Liver (tissue), 3 donors: ENCODE measurements around the gene KATNAL1.

Source experiments
- ATF3 ChIP-seq: IDR thresholded peaks from 2 replicates; pipeline ENCODE4 v1.6.1; 2016; ENCODE audit warnings: antibody characterized with exemption
- EGR1 ChIP-seq, 2 donors: IDR thresholded peaks; 2 replicates each; pipeline ENCODE4 v1.6.1; 2016 to 2018; ENCODE audit warnings: antibody characterized with exemption in 2 of 2, low read depth in 2 of 2
- GABPA ChIP-seq, 2 donors: IDR thresholded peaks in 1 of 2; conservative IDR thresholded peaks in 1 of 2; 2 replicates each; pipeline ENCODE4 v1.6.1; 2016; ENCODE audit warnings: antibody characterized with exemption in 2 of 2, mild to moderate bottlenecking in 1 of 2, moderate library complexity in 1 of 2
- JUND ChIP-seq, 2 donors: IDR thresholded peaks; 2 replicates each; pipeline ENCODE4 v1.6.1; 2016; ENCODE audit warnings: antibody characterized with exemption in 2 of 2
- MAX ChIP-seq: IDR thresholded peaks from 2 replicates; pipeline ENCODE4 v1.6.1; 2016; ENCODE audit warnings: antibody characterized with exemption
- NR2F2 ChIP-seq: IDR thresholded peaks from 2 replicates; pipeline ENCODE4 v1.6.1; 2016; ENCODE audit warnings: antibody characterized with exemption
- RAD21 ChIP-seq, 2 donors: IDR thresholded peaks; 2 replicates each; pipeline ENCODE4 v1.6.1; 2016; ENCODE audit warnings: antibody characterized with exemption in 2 of 2, mild to moderate bottlenecking in 2 of 2
- REST ChIP-seq: IDR thresholded peaks from 2 replicates; pipeline ENCODE4 v1.6.1; 2016; ENCODE audit warnings: antibody characterized with exemption, mild to moderate bottlenecking
- RXRA ChIP-seq, 2 donors: IDR thresholded peaks; 2 replicates each; pipeline ENCODE4 v1.6.1; 2017 to 2018; ENCODE audit warnings: antibody characterized with exemption in 2 of 2, mild to moderate bottlenecking in 1 of 2
- SP1 ChIP-seq: IDR thresholded peaks from 2 replicates; pipeline ENCODE4 v1.6.1; 2018; ENCODE audit warnings: antibody characterized with exemption, mild to moderate bottlenecking
- TAF1 ChIP-seq: conservative IDR thresholded peaks from 2 replicates; pipeline ENCODE4 v1.6.1; 2016; ENCODE audit warnings: antibody characterized with exemption, mild to moderate bottlenecking
- YY1 ChIP-seq: IDR thresholded peaks from 2 replicates; pipeline ENCODE4 v1.6.1; 2016; ENCODE audit warnings: antibody characterized with exemption, mild to moderate bottlenecking
- ZBTB33 ChIP-seq: IDR thresholded peaks from 2 replicates; pipeline ENCODE4 v1.6.1; 2016; ENCODE audit warnings: antibody characterized with exemption
- TF ChIP-seq, protein P1 (sequence below): fragments of 150-350 bp; IDR thresholded peaks from 2 replicates; pipeline ENCODE4 v1.5.1; 2017; ENCODE audit warnings: improper control_type of control experiment, low read depth, low read length; ENCODE audit not compliant: missing input control
- donor health status: healthy.
- donor health status: healthy.

GRCh38 chr13:30240608-30241007 is 66.7 kb downstream of the KATNAL1 start:
- TF ChIP-seq, protein P1, sequence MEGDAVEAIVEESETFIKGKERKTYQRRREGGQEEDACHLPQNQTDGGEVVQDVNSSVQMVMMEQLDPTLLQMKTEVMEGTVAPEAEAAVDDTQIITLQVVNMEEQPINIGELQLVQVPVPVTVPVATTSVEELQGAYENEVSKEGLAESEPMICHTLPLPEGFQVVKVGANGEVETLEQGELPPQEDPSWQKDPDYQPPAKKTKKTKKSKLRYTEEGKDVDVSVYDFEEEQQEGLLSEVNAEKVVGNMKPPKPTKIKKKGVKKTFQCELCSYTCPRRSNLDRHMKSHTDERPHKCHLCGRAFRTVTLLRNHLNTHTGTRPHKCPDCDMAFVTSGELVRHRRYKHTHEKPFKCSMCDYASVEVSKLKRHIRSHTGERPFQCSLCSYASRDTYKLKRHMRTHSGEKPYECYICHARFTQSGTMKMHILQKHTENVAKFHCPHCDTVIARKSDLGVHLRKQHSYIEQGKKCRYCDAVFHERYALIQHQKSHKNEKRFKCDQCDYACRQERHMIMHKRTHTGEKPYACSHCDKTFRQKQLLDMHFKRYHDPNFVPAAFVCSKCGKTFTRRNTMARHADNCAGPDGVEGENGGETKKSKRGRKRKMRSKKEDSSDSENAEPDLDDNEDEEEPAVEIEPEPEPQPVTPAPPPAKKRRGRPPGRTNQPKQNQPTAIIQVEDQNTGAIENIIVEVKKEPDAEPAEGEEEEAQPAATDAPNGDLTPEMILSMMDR: no peak
- TF ChIP-seq EGR1 (IDR thresholded peaks at IDR 0.05; ENCODE audit: low read depth in 2 of 2) (no peak), NR2F2 (no peak), REST (no peak), TAF1 (no peak), MAX (no peak), RAD21 (IDR thresholded peaks at IDR 0.05) (no peak), ATF3 (no peak), SP1 (no peak), JUND (IDR thresholded peaks at IDR 0.05) (no peak), ZBTB33 (no peak), YY1 (no peak), RXRA (IDR thresholded peaks at IDR 0.05) (no peak), GABPA (IDR thresholded peaks at IDR 0.05 in 1 of 2, conservative IDR thresholded peaks at IDR 0.05 in 1 of 2) (no peak)
